ENCODE data around the gene ENPP3. TPM values are rescaled to one million over a fixed set of nuclear protein-coding genes. Genes with fewer than 3 reads are reported as not detected.

Gene ENPP3
- total and polyA plus RNA-seq, 10 of the 15 experiments (the other 5 are each of a cell fraction or from before 2014, with no cell fraction given): 0.01 TPM; not detected in 9

- no peak for TF ChIP-seq ZNF592 (IDR thresholded peaks at IDR 0.05)
- no peak for TF ChIP-seq BCL3 (IDR thresholded peaks at IDR 0.05; ENCODE audit: borderline replicate concordance, insufficient read depth, low read depth, low read length, poor library complexity, severe bottlenecking)
- TF ChIP-seq, protein P1, sequence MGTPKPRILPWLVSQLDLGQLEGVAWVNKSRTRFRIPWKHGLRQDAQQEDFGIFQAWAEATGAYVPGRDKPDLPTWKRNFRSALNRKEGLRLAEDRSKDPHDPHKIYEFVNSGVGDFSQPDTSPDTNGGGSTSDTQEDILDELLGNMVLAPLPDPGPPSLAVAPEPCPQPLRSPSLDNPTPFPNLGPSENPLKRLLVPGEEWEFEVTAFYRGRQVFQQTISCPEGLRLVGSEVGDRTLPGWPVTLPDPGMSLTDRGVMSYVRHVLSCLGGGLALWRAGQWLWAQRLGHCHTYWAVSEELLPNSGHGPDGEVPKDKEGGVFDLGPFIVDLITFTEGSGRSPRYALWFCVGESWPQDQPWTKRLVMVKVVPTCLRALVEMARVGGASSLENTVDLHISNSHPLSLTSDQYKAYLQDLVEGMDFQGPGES (IDR thresholded peaks at IDR 0.05): no peak
- TF ChIP-seq, protein P2, sequence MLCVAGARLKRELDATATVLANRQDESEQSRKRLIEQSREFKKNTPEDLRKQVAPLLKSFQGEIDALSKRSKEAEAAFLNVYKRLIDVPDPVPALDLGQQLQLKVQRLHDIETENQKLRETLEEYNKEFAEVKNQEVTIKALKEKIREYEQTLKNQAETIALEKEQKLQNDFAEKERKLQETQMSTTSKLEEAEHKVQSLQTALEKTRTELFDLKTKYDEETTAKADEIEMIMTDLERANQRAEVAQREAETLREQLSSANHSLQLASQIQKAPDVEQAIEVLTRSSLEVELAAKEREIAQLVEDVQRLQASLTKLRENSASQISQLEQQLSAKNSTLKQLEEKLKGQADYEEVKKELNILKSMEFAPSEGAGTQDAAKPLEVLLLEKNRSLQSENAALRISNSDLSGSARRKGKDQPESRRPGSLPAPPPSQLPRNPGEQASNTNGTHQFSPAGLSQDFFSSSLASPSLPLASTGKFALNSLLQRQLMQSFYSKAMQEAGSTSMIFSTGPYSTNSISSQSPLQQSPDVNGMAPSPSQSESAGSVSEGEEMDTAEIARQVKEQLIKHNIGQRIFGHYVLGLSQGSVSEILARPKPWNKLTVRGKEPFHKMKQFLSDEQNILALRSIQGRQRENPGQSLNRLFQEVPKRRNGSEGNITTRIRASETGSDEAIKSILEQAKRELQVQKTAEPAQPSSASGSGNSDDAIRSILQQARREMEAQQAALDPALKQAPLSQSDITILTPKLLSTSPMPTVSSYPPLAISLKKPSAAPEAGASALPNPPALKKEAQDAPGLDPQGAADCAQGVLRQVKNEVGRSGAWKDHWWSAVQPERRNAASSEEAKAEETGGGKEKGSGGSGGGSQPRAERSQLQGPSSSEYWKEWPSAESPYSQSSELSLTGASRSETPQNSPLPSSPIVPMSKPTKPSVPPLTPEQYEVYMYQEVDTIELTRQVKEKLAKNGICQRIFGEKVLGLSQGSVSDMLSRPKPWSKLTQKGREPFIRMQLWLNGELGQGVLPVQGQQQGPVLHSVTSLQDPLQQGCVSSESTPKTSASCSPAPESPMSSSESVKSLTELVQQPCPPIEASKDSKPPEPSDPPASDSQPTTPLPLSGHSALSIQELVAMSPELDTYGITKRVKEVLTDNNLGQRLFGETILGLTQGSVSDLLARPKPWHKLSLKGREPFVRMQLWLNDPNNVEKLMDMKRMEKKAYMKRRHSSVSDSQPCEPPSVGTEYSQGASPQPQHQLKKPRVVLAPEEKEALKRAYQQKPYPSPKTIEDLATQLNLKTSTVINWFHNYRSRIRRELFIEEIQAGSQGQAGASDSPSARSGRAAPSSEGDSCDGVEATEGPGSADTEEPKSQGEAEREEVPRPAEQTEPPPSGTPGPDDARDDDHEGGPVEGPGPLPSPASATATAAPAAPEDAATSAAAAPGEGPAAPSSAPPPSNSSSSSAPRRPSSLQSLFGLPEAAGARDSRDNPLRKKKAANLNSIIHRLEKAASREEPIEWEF (IDR thresholded peaks at IDR 0.05; ENCODE audit: insufficient replicate concordance, low read depth, low read length): no peak
- no peak for TF ChIP-seq RAD21 (IDR thresholded peaks at IDR 0.05; ENCODE audit: insufficient read depth, low read depth, low read length)
- TF ChIP-seq TAF1 (IDR thresholded peaks at IDR 0.05; ENCODE audit: borderline replicate concordance, low read depth, low read length): no peak
Measured at GRCh38 chr6:131789219-131789618, 152.1 kb downstream of the ENPP3 start (continued).

Measured in GM12878 (cell line).